Measurements from ENCODE around the gene VIT. TPM values are rescaled to one million over a fixed set of nuclear protein-coding genes. Genes with fewer than 3 reads are reported as not detected.
A peak's percentile ranks its signal among the peaks of the same experiment; 100 is the strongest.

The VIT gene
- total RNA-seq, 4 donors from 2014 or later = 21.3 to 42.7 (median 28.9) TPM

DNA sequence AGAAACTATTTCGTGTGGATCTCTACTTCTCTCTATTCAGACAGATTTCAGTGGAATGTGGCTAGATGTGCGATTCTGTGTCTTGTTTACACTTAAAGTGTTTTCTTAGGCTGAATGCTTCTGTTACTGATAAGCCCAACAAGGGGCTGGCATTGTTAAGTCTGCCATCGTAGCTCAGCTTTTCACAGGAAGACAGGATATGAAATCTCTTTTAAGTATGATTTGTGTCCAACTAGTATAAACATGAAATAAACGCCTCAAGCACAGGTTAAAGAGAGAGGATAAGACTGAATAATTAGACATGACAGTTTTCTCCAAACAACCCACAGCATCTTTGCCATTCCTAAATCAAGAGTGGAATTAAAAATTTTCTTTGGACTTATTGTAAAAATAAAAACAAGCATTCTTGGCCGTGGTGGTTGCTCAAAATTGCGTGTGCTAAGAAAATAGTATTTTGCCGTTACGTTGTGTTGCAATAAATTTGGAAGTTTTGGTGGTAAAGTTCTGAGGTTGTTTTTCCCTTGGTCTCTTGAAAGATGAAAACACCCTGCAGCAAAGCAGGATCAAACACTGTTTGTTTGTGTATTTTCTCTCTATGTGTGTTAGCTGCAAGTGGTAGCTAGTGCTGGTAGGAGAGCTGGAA, 1.0 kb downstream of the VIT start:
- no peak for TF ChIP-seq POLR2AphosphoS5 (IDR thresholded peaks at IDR 0.05)
- TF ChIP-seq, protein P1, sequence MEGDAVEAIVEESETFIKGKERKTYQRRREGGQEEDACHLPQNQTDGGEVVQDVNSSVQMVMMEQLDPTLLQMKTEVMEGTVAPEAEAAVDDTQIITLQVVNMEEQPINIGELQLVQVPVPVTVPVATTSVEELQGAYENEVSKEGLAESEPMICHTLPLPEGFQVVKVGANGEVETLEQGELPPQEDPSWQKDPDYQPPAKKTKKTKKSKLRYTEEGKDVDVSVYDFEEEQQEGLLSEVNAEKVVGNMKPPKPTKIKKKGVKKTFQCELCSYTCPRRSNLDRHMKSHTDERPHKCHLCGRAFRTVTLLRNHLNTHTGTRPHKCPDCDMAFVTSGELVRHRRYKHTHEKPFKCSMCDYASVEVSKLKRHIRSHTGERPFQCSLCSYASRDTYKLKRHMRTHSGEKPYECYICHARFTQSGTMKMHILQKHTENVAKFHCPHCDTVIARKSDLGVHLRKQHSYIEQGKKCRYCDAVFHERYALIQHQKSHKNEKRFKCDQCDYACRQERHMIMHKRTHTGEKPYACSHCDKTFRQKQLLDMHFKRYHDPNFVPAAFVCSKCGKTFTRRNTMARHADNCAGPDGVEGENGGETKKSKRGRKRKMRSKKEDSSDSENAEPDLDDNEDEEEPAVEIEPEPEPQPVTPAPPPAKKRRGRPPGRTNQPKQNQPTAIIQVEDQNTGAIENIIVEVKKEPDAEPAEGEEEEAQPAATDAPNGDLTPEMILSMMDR (IDR thresholded peaks at IDR 0.05) = no peak
- TF ChIP-seq EP300 (IDR thresholded peaks at IDR 0.05) = no peak
- no peak for TF ChIP-seq POLR2A (IDR thresholded peaks at IDR 0.05)
- H3K27ac ChIP-seq = peak overlapping the region in 1 of 4 donors; percentile 9
- H3K4me3 ChIP-seq = peak overlapping the region; percentile 19 to 23

DNA sequence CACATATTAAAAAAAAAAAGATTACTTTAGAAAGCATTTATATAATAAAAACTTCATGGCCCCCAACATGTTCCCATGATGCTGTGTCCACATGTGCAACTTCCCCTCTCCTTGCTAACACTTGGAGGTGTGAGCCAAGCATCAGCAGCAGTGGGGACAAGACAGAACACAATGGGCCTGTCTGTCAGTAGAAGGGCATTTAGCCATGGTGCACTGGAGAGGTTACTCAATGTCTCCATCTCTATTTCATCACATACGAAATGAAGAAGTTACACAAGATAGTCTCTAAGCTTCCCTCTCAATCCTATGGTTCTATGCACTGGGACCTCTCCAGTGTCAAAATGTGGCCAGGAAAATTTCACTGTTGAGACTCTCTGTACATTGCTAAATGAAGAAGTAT, 2.5 kb downstream of the VIT start:
- ATAC-seq = peak; percentile 92
- H3K27ac ChIP-seq = no peak overlapping the region
- 67 to 75% methylated on average over 1 of the region's 1 CpG for WGBS, 2 donors (ENCODE audit: low coverage in 1 of 2)
- no peak for TF ChIP-seq POLR2A (IDR thresholded peaks at IDR 0.05)
- peak; percentile 20 for TF ChIP-seq POLR2AphosphoS5 (IDR thresholded peaks at IDR 0.05)
- TF ChIP-seq, protein P1 (IDR thresholded peaks at IDR 0.05) = no peak
- TF ChIP-seq EP300 (IDR thresholded peaks at IDR 0.05) = no peak
- H3K4me3 ChIP-seq = no peak overlapping the region
- no peaks in the 10 kb centered on the region for H3K4me1 ChIP-seq
- H3K27me3 ChIP-seq = no peaks in the 10 kb centered on the region
- no peaks in the 10 kb centered on the region for H3K9me3 ChIP-seq
- no peaks in the 10 kb centered on the region for H3K36me3 ChIP-seq

More for the DNA sequence above, 1.0 kb downstream of the VIT start:
- Histone ChIP-seq H3K4me1 (no peaks in the 10 kb centered on the region), H3K36me3 (no peaks in the 10 kb centered on the region), H3K9me3 (no peaks in the 10 kb centered on the region), H3K27me3 (no peaks in the 10 kb centered on the region)
- ATAC-seq = no peak
- 39% methylated on average over 8 of the region's 8 CpGs for WGBS, 2 donors (ENCODE audit: low coverage in 1 of 2)

DNA sequence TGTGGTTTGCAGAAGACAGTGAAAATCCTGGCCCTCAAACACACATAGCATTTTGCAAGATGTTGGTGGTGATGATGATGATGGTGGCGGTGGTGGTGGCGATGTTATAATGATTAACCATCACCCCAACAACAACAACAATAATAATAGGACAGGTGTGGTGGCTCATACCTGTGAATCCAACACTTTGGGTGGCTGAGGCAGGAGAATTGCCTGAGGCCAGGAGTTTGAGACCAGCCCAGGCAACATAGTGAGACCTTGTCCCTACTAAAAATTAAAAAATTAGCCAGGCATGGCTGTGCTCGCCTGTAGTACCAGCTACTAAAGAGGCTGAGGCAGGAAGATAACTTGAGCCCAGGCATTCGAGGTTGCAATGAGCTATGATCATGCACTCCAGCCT, 3.8 kb downstream of the VIT start:
- TF ChIP-seq POLR2AphosphoS5 (IDR thresholded peaks at IDR 0.05) (no peak), POLR2A (IDR thresholded peaks at IDR 0.05) (no peak), EP300 (IDR thresholded peaks at IDR 0.05) (no peak)
- TF ChIP-seq, protein P1 (IDR thresholded peaks at IDR 0.05) = no peak
- H3K9me3 ChIP-seq = no peaks in the 10 kb centered on the region
- ATAC-seq = no peak
- peaks cover 0 to under 1% (median 0%) of the 10 kb centered on the region in 3 donors for H3K4me1 ChIP-seq
- H3K36me3 ChIP-seq = no peaks in the 10 kb centered on the region
- H3K27me3 ChIP-seq = no peaks in the 10 kb centered on the region
- no peak overlapping the region for H3K27ac ChIP-seq
- WGBS, 2 donors (ENCODE audit: low coverage in 1 of 2) = 72 to 90% methylated on average over 2 of the region's 4 CpGs
- H3K4me3 ChIP-seq = no peak overlapping the region

DNA sequence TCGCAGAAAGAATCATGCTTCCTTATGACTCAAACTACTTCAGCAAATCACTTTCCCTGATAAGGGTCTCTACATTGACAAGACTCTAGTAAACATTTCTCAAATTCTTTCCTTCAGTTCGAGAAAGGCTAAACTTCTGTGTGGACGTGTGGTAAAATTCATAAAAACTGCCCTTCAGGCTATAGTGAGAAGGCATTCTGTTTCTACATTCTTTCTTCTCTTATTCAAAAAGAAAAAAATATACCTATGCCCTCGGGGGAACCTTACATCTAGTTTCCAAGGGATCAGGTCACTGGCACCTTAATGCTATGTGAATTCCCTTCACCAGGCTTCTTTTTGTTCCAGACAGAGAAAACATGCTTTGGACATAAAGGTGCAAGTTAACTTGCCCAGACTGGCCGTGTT, 4.9 kb downstream of the VIT start:
- 52 to 68% methylated on average over 5 of the region's 5 CpGs for WGBS, 2 donors (ENCODE audit: low coverage in 1 of 2)
- Histone ChIP-seq H3K4me3 (no peak overlapping the region), H3K9me3 (no peaks in the 10 kb centered on the region), H3K4me1 (peaks cover 0 to 8% (median 0%) of the 10 kb centered on the region in 3 donors), H3K36me3 (no peaks in the 10 kb centered on the region), H3K27ac (no peak overlapping the region), H3K27me3 (no peaks in the 10 kb centered on the region)
- ATAC-seq = no peak
- TF ChIP-seq POLR2AphosphoS5 (IDR thresholded peaks at IDR 0.05) (no peak), POLR2A (IDR thresholded peaks at IDR 0.05) (no peak), EP300 (IDR thresholded peaks at IDR 0.05) (no peak)
- TF ChIP-seq, protein P1 (IDR thresholded peaks at IDR 0.05) = no peak

DNA sequence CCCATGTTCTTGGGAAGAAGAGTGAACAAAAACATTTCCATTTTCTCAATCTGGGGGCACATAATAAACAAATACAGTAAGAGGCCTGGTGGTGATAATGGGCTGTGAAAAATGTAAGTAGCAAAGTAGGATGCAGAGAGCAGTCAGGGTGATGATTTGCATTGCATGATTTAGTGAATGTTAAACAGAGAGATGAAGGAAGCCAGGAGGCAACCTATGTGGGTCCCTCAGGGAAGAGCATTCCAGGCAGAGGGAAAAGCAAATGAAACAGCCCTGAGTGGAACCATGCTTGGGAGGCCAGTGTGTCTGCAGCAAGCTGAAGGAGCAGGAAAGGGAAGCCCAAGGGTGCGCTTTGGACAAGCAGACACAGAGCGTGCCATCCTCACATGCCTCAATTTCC, 5.4 kb downstream of the VIT start:
- Histone ChIP-seq H3K9me3 (no peaks in the 10 kb centered on the region), H3K27me3 (no peaks in the 10 kb centered on the region), H3K4me3 (no peak overlapping the region), H3K4me1 (peaks cover 0 to 13% (median 0%) of the 10 kb centered on the region in 3 donors), H3K27ac (no peak overlapping the region), H3K36me3 (no peaks in the 10 kb centered on the region)
- ATAC-seq = no peak
- 40% methylated on average over 2 of the region's 2 CpGs; no CpG with 5 or more reads in 1 of the 2 donors for WGBS, 2 donors (ENCODE audit: low coverage in 1 of 2)
- TF ChIP-seq, protein P1 (IDR thresholded peaks at IDR 0.05) = no peak
- no peak for TF ChIP-seq POLR2AphosphoS5 (IDR thresholded peaks at IDR 0.05)
